HG02678 (cell line): ENCODE measurements around the gene LRRC26.

ENCODE experiments used
- ATAC-seq: cut with Tn5 transposase; IDR thresholded peaks from one replicate; pipeline ENCODE4 v1.9.1; 2021; ENCODE audit warnings: mild to moderate bottlenecking, moderate library complexity; ENCODE audit not compliant: unreplicated experiment

Gene LRRC26

DNA sequence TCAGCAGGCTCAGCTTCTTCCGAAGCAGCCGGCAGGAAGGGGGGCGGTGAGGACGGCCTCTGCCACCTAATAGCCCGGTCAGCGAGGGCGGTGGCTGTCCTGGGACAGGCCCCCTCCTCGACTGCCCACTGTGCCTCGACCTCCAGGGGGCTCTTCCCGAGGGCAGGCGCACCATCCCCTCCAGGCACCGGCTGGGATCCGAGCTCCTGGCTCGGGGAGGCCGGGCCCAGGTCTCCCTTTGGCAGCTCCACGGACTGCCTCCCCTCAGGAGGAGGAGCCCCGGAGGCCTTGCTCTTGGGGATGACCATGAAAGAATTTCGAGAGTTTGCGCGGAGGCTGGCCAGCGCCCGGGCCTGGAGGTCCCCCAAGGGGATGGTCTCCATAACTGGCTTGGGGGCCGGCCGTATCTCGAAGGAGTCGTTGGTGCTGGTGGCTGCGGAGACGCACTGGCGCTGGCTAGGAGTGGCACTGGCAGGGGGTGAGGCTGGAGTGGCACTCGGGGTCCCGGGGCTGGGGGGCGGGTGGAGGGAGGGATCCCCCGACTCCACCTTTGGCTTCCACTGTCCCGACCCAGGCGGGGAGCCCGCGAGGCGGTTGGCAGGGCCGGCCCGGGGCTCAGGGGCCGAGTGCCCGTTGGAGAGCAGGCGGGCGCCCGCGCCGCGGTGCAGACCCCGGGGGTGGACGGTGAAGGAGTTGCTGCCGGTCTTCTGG is 29.7 kb upstream of the LRRC26 start:
- ATAC-seq = no peak

DNA sequence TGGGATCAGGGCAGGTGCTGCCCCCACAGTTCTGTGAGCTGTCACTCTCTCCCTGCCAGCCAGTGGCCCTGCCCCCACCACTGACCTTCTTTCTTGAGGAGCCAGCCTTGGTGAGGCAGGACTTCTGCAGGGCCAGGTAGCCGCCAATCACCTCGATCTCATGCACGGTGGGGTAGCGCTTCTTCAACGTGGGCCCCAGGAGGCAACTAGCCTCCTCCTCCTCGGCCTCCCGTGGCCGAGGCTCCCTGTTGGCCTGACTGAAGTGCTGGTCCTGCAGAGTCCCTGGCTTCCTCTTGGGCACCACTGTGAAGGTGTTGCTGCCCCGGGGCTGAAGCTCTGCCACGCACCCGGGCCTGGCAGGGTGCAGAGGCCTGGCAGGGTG is 29.0 kb upstream of the LRRC26 start:
- ATAC-seq = no peak

DNA sequence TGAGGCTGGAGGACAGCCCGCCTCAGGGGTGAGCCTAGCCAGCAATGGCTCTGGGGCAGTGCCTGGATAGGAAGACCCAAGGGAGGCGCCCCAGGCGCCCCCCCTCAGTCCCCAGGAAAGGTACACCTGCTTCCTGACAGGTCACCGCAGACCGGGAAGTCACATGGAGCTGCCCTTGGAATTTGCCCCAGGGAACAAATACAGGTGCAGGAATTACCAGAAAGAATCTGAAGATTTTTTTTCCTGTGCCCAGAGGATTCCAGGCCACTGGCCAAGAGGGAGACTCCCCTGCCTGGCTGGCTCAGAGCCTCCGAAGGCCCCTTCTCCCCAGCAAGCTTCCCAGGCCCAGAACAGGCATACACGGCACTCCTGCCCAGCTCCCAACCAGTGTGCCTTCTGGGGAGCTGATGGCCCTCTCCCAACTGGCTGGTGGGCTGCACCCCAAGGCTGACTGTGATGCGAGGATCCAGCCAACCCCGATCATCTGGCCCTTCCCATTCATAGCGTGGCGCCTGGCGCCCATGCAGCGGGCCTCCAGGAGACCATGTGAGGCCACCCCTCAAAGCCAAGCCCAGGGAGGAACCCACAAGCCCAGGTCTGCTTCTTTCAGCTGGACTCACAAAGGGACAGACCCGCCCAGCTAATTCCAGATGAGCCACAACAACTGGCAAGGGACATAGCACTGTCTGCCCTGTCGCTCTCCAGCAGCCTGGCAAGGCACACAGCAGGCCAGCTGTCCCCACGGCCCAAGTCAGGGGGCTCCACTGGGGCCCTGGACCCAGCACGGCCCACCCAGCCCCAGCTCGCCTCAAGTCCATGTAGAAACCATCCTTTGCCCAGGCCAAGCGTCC is 28.4 kb upstream of the LRRC26 start:
- no peak for ATAC-seq

DNA sequence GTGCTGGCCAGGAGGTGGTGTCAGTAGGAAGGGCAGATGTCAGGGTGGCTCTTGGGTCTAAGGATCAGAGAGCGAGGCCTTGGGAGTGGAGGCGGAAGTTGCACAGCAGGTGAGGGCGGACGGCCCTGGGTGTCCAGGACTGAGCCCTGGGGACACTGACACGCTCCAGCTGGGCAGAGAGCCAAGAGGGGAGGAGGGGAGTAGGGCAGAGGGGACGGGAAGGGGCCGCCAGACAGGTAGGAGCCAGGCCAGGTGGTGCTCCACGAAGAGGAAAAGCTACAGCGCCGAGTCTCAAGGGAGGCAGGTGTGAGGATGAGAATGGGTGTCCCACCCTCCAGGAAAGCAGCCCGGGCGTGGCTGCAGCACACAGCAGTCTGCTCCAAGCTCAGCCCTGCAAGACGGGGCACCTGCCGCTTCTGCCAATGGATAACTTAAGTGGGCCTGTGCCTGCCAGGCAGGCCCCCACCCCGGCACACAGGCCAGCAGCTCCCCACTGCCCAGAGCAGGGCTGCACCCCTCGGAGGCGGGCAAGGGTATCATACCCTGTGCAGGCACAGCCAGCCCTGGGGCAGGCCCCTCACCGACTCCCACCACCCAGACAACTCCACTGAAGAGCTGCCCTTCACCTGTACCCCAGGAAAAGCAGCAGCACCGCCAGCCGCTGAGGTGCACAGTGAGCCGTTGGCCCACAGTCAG is 25.8 kb upstream of the LRRC26 start:
- no peak for ATAC-seq

DNA sequence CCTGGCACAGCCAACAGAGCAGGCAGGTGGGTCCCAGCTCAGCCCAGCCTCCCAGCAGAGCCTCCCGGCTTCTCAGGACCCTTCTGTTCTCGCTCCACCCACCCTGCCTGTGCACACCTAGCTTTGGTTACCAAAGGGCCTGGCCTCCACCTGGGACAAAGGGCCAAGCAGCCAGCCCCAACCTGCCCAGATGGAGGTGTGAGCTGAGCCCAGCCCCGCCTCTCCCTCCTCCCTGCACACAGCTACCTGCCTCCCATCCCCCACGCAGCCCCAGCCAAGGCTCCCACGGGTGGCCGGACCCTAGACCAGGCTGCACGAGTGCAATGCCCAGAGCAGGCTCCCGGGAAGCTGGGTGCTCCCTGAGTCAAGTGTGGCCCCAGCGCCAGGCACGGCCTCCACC is 25.1 kb upstream of the LRRC26 start:
- no peak for ATAC-seq

DNA sequence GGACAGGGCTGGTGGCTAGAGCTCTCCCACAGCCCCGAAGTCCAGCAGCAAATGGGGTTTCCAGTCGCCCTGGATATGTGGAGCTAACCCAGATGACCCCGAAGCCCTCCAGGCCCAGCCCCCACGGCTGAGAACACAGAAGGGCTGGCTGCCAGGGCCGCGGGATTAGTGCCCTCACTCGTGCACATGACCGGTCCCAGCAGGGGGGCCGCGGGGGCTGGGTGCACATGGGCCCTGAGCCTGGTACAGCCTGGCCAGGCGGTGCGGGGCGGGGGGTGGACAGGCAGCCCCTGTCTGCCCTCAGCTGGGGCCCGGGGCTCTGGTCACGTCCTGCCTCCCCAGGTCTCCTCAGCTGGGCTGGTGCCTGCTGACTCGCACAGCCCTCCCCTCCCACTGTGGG is 24.5 kb upstream of the LRRC26 start:
- ATAC-seq = no peak

DNA sequence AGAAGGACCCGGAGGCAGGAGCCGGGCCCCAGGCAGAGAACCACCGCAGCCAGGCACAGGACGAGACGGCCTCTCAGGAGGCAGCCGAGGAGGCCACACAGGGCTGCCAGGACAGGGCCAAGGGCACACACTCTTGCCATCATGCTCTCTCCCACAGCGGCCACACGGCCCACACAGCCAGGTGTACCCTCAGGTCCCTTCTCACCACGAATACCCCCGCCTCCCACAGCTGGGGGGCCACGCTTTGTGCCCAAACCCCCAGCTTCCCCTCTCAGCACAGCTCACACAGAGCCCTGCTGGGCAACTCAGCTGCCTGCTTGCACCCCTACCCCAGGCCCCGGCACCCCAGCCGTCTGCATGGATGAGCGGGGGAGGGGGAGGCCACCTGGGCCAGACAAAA is 23.9 kb upstream of the LRRC26 start:
- ATAC-seq = no peak

DNA sequence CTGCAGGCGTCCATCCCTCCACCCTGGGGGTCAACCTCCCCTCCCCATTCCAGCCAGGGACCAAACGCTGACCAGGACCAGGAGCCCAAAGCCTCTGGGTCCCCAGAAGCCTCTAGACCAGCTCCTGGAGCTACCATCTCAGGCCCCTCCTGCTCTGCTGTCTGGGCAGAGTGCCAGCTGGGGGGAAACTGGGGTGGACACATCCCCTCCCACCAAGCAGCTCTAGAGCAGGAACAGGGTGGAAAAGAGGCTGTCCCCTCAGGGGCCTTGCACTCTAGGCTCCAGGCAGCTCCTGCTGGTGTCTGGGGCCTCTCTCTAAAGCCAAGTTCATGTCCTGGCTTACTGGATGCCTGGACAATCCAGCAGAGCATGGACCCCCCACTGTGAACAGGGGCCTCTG is 23.0 kb upstream of the LRRC26 start:
- ATAC-seq = no peak

DNA sequence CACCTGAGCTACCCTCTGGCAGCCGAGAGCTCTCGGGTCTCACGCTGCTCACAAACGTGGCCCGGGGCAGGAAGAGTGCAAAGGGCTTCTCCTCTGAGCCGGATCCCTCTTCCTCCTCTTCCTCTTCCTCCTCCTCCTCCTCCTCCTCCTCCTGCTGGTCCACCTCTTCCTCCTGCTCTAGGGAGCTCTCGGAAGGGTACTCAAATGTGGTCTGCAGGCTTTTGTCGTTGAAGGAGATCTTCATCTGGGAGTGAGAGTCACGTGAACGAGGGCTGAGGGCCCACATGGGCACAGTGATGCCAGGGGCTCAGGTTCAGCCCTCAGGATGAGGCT is 22.6 kb upstream of the LRRC26 start:
- no peak for ATAC-seq

DNA sequence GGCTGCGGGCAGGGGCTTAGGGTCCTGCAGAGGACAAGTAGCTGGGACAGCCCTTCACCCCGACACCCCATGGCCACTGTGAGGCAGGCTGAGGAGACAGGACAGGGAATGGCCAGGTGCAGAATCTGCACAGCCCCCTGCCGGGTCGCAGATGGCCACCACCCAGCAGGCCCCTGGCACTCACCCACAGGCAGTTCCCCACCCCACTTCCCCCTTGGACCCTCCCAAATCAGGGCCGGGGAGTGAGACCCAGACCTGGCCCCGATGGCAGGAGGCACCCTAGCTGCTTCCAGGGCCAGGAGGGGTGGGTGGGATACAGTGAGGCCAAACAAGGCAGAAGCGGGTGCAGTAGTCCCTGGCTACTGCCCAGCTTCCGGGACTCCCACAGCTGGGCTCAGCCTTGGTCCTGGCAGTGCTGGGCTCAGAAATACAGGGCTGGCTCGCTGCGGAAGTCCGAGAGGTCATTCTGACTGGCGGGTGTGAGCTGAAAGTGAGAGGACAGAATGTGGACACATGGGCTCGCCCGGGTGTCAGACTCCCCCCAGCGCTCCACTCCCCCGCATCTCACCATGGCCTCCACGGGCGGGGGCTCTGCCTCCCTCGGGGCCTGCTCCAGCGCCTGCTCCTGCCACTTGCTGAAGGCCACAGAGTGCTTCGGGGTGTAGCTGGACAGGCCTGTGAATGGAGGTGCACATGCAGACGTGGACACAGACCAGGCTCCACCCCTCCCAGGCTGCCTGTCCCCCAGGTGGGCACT is 22.0 kb upstream of the LRRC26 start:
- ATAC-seq = no peak

DNA sequence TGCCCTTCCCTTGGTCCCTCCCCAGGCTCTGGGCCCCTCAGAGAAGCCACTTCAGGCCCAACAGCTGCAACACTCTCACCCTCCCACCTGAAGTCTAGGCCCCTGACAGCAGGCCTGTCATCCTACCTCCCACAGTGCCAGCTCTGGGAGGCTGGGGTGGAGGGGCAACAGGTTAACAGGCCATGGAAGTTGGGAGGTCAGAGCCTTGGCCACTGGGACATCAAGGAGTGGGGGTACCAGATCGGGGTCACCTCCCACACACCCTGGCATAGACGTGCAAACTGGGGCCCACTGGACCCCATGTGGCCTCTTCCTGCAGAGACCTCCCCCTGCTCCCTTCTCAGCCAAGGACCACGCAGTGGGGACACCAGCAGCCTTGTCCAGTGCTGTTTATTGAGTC is 21.4 kb upstream of the LRRC26 start:
- ATAC-seq = no peak

DNA sequence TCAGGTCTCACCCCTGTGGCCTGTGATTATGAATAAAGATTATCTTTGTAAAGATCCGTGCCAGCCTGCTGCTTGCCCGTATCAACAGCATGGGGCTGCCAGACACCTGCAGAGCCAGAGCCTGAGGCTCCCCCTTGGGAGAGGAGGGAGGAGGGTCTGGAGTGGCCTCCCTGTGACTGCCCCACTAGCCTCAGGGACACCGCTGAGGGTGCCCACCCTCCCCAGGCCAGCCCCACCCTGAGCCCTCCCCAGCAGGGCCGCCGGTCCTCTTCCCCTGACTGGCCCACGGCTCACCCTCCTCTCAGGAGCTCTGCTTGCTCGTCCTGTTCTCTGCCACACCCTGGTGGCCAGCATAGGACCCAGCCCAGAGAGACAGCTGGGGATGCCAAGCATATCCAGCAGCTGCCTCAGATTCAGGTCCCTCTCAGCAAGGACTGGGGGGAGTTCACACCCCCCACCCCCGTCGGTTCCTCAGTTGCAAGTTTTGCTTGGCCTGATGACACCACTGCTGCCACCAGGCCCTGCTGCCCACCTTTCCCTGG is 20.5 kb upstream of the LRRC26 start:
- ATAC-seq = no peak

DNA sequence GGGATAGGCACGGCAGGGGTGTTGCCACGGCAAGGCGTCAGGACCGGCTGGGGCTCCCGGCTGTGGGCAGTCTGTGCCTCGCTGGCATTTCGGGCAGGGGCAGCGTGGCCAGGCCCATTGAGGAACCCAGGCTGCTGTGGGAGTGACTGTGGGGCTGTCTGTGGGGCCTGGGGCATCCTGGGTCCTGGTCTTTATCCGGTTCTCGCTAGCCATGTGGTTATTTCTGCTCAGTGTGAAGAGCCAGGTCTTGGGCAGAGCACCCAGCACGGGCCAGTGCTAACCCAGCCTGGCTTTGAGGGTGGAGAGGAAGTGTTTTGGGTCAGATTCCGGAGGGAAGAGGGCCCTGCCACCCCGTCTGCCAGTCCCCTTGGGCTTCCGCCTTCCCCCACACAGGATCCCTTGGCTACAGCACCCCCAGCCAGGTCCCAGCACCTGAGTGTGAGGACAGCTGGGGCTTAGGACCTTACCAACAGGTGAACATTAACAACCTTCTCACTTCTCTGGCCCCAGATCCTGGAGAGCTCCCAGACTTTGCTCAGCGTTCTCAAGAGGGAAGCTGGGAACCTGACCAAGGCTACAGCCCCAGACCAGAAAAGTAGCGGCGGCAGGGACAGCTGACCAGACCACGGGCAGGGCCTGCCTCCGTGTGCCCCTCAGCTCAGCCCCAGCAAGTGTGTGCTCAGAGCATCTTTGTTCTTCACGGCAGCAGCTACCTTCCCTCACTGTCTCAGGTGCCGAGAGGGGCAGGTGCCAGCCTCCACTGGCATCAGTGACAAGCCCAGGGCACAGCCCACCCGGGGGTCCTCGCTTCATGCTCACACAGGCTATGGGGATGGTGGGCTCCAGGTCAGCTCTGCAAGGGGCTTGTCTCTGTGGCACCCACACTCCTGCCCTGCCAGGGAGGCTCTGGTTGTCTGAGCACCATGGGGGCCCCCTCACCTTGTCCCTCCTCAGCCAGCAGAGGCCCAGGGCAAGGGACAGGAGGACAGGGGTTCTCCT is 19.7 kb upstream of the LRRC26 start:
- ATAC-seq = no peak

DNA sequence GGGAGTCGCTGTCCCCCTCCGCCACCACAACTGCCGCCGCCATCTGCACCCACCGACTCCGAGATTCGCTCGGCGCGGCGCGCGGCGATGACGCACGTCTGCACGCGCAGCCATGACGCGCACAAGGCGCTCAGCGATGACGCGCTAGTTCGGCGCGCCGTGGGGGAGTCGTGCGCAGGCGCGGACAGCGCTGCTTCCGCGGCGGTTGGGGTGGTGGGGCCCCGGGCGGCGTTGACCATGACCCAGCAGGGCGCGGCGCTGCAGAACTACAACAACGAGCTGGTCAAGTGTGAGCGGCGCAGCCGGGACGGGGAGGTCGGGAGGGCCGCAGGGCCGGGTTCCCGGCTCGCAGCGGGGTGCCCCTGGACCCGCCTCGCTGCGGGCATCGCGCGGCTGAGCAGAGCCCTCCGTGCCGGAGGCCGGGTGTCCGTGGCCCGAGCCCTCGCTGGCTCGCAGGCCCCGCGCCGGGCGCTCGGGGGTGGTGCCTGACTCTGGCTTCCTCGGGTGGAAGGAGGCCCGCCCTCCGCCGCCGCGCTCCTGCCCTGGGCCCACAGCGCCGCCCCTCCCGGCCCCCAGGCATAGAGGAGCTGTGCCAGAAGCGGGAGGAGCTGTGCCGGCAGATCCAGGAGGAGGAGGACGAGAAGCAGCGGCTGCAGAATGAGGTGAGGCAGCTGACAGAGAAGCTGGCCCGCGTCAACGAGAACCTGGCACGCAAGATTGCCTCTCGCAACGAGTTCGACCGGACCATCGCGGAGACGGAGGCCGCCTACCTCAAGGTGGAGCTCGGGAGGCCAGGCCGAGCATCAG is 18.8 kb upstream of the LRRC26 start, which contains the start of the genes ANAPC2 and SSNA1:
Gene ANAPC2 (minus strand): TSS at position 71 of the 807 bp plus-strand sequence. CDS start 28 bp downstream, at position 43.
Gene SSNA1 (plus strand): TSS at position 187 of the 807 bp plus-strand sequence. CDS start 51 bp downstream, at position 238.
- ATAC-seq = peak; percentile 77

DNA sequence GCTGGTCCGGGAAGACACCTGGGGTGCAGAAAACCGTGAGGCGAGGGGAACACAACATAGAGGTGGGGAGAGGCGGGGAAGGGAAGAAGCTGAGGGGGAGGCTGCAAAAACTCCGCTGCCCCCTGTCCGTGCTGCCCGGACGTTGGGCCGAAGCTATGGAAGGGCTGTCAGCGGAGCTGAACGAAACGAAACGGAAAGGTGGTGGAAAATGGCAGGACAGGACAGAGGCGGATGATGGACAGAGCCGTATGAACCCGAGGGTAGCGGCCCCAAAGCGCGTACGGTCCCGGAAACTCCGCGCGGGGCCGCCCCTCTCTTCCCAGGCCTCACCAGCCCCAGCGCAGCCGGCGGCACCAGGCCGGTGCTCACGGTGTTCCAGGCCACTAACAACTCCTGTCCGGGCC is 18.2 kb upstream of the LRRC26 start:
- ATAC-seq = no peak

DNA sequence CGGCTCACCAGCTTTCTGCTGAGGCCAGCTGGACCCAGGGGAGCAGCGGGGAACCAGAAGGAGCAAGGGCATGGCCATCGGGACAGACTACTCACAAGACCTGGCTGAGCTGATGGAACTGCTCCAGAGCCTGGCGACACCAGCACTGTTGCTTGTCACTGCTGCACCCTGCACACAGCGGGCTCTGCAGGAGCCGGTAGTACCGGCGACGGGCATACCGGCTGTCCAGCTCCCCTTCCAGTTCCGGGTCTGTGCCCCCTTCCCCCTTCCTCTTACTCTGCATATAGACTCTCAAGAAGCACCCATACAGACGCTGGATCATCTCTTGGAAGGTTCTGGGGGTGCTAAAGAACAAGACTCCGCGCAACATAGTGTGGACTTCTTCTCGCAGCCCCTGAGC is 17.5 kb upstream of the LRRC26 start:
- no peak for ATAC-seq

DNA sequence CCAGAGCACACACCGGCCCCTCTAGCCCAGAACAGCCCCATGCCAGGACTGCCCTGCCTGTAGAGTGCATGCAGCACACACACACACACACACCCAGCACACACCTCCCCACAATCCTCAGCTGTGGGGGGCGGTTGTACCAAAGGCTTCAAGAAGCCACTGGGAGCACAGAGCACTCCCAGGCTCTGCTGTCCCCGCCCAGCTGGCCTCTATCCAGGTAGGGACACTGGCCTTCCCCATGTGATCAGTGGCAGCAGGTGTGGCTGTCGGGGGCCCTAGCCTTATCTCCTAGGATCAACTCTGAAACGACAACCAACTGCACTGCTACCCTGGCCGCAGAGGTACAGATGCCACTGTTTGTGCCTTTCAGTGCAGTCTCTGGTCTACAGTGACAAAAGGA is 16.5 kb upstream of the LRRC26 start:
- ATAC-seq = no peak

DNA sequence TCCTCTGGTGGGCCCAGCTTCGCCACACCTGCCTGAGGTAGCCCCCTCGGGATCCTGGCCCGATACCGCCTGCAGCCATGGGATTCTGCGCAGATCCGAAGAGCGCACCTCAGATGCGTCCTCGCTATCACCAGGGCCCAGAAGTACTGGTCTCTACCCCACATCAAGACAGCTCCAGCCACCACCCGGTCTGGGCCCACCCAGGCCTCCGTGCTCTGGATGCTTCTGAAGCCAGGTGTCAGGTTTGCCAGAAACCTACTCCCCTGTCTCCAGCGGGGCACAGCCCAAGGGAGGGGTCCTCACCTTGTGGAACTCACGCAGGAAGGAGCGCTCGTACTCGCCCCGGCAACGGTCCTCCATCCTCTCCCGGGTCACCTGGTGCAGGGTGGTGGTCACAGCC is 16.1 kb upstream of the LRRC26 start:
- no peak for ATAC-seq
